ENCODE measurements around the gene DNAJB8. TPM values are rescaled to one million over a fixed set of nuclear protein-coding genes. Genes with fewer than 3 reads are reported as not detected.

Gene DNAJB8
- total and polyA plus RNA-seq, 2 donors (not counting 1 experiment from before 2014, with no cell fraction given): not detected

GRCh38 chr3:128446821-128447220, 19.9 kb downstream of the DNAJB8 start:
- H4K20me1 ChIP-seq (ENCODE audit: control insufficient read depth, extremely low read depth, insufficient read depth, low read length): no peaks in the 10 kb centered on the region
- peaks cover 7% of the 10 kb centered on the region for H3K27me3 ChIP-seq (ENCODE audit: control insufficient read depth, insufficient read depth, low read length)
- TF ChIP-seq EZH2 (IDR thresholded peaks at IDR 0.05; ENCODE audit: low read length, missing control alignments): no peak
- TF ChIP-seq CTCF (conservative IDR thresholded peaks at IDR 0.05 in 1 of 2, IDR thresholded peaks at IDR 0.05 in 1 of 2; ENCODE audit: low read depth in 1 of 2, low read length in 2 of 2): no peak
- no peaks in the 10 kb centered on the region for H3K9me3 ChIP-seq (ENCODE audit: control insufficient read depth, insufficient read depth, low read depth, low read length)
- no peak overlapping the region for H2AFZ ChIP-seq (ENCODE audit: low read length)
- DNase-seq (ENCODE audit: low read depth in 2 of 2): no peak
- no peaks in the 10 kb centered on the region for H3K4me1 ChIP-seq (ENCODE audit: control insufficient read depth, extremely low read depth, insufficient read depth, low read length)
- H3K4me3 ChIP-seq (replicated peaks in 1 of 4; ENCODE audit: control extremely low read depth in 1 of 4, insufficient read depth in 1 of 4, low read depth in 3 of 4, low read length in 4 of 4): no peak overlapping the region
- no peaks in the 10 kb centered on the region for H3K36me3 ChIP-seq (ENCODE audit: control insufficient read depth, insufficient read depth, low read length)
- H3K79me2 ChIP-seq (ENCODE audit: control insufficient read depth, insufficient read depth, low read length): no peaks in the 10 kb centered on the region
- no peak overlapping the region for H3K4me2 ChIP-seq (ENCODE audit: extremely low read depth, insufficient read depth, low read length)
- no peak overlapping the region for H3K9ac ChIP-seq (ENCODE audit: insufficient read depth, low read length)
- no peak overlapping the region for H3K27ac ChIP-seq (ENCODE audit: insufficient read depth, low read length)

GRCh38 chr3:128445357-128445756, 21.3 kb downstream of the DNAJB8 start:
- H4K20me1 ChIP-seq (ENCODE audit: control insufficient read depth, extremely low read depth, insufficient read depth, low read length): no peaks in the 10 kb centered on the region
- no peak overlapping the region for H2AFZ ChIP-seq (ENCODE audit: low read length)
- no peak overlapping the region for H3K27ac ChIP-seq (ENCODE audit: insufficient read depth, low read length)
- no peaks in the 10 kb centered on the region for H3K9me3 ChIP-seq (ENCODE audit: control insufficient read depth, insufficient read depth, low read depth, low read length)
- no peaks in the 10 kb centered on the region for H3K79me2 ChIP-seq (ENCODE audit: control insufficient read depth, insufficient read depth, low read length)
- H3K27me3 ChIP-seq (ENCODE audit: control insufficient read depth, insufficient read depth, low read length): peaks cover 8% of the 10 kb centered on the region
- DNase-seq (ENCODE audit: low read depth in 2 of 2): no peak
- no peak overlapping the region for H3K4me3 ChIP-seq (replicated peaks in 1 of 4; ENCODE audit: control extremely low read depth in 1 of 4, insufficient read depth in 1 of 4, low read depth in 3 of 4, low read length in 4 of 4)
- no peaks in the 10 kb centered on the region for H3K4me1 ChIP-seq (ENCODE audit: control insufficient read depth, extremely low read depth, insufficient read depth, low read length)
- no peak overlapping the region for H3K9ac ChIP-seq (ENCODE audit: insufficient read depth, low read length)
- no peak overlapping the region for H3K4me2 ChIP-seq (ENCODE audit: extremely low read depth, insufficient read depth, low read length)
- no peaks in the 10 kb centered on the region for H3K36me3 ChIP-seq (ENCODE audit: control insufficient read depth, insufficient read depth, low read length)
- TF ChIP-seq CTCF (conservative IDR thresholded peaks at IDR 0.05 in 1 of 2, IDR thresholded peaks at IDR 0.05 in 1 of 2; ENCODE audit: low read depth in 1 of 2, low read length in 2 of 2) (no peak), EZH2 (IDR thresholded peaks at IDR 0.05; ENCODE audit: low read length, missing control alignments) (no peak)

GRCh38 chr3:128443771-128444170, 22.9 kb downstream of the DNAJB8 start:
- no peaks in the 10 kb centered on the region for H3K79me2 ChIP-seq (ENCODE audit: control insufficient read depth, insufficient read depth, low read length)
- no peak overlapping the region for H2AFZ ChIP-seq (ENCODE audit: low read length)

More at GRCh38 chr3:128443771-128444170, 22.9 kb downstream of the DNAJB8 start:
- no peak for DNase-seq (ENCODE audit: low read depth in 2 of 2)
- peaks cover 17% of the 10 kb centered on the region for H3K27me3 ChIP-seq (ENCODE audit: control insufficient read depth, insufficient read depth, low read length)
- no peak overlapping the region for H3K4me2 ChIP-seq (ENCODE audit: extremely low read depth, insufficient read depth, low read length)
- no peak overlapping the region for H3K27ac ChIP-seq (ENCODE audit: insufficient read depth, low read length)
- no peaks in the 10 kb centered on the region for H3K36me3 ChIP-seq (ENCODE audit: control insufficient read depth, insufficient read depth, low read length)
- no peaks in the 10 kb centered on the region for H3K9me3 ChIP-seq (ENCODE audit: control insufficient read depth, insufficient read depth, low read depth, low read length)
- H3K4me1 ChIP-seq (ENCODE audit: control insufficient read depth, extremely low read depth, insufficient read depth, low read length): no peaks in the 10 kb centered on the region
- H4K20me1 ChIP-seq (ENCODE audit: control insufficient read depth, extremely low read depth, insufficient read depth, low read length): no peaks in the 10 kb centered on the region
- H3K4me3 ChIP-seq (replicated peaks in 1 of 4; ENCODE audit: control extremely low read depth in 1 of 4, insufficient read depth in 1 of 4, low read depth in 3 of 4, low read length in 4 of 4): no peak overlapping the region
- H3K9ac ChIP-seq (ENCODE audit: insufficient read depth, low read length): no peak overlapping the region
- no peak for TF ChIP-seq EZH2 (IDR thresholded peaks at IDR 0.05; ENCODE audit: low read length, missing control alignments)
- TF ChIP-seq CTCF (conservative IDR thresholded peaks at IDR 0.05 in 1 of 2, IDR thresholded peaks at IDR 0.05 in 1 of 2; ENCODE audit: low read depth in 1 of 2, low read length in 2 of 2): no peak

All from fibroblast of lung (primary cell).